ENCODE measurements around the gene METAP1. TPM values are rescaled to one million over a fixed set of nuclear protein-coding genes. Genes with fewer than 3 reads are reported as not detected.

Gene METAP1
- polyA plus RNA-seq, 3 donors, result 15.9 to 21.7 (median 20.6) TPM

DNA sequence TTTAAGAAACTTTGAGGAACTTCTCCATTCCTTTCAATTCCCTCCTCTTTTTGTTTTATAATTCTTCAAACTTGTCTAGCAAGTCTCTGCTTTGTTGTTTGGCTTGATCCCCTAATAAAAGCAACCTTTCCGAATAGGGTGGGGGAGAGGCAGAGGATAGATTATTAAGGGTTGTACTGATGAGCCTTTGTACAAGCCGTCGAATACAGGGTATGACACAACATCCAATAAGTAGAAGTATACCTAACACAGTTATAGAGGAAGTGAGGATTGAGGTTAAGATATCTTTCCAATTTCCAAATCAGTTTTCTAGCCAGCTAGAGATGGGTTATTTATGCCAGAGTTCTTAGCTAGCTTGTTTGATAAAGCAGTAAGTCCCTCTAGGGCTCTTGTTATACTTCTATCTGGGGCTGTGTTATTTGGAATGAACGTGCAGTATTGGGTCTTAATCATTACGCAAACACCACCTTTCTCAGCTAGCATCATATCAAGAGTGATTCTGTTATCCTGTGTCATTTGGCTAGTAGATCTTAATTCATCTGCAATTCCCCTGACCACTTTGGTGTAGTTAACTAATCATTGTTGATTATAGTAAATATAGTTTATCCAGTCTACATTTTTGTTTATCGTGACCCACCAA lies 18.5 kb downstream of the METAP1 start:
- no CpG with 5 or more reads among the region's 6 CpGs for WGBS (ENCODE audit: insufficient coverage)
- no peak overlapping the region for H3K27ac ChIP-seq (ENCODE audit: low read depth in 1 of 2, low read length in 2 of 2)
- no peak overlapping the region for H3K4me2 ChIP-seq (replicated peaks; ENCODE audit: extremely low read depth, low read length, poor library complexity, severe bottlenecking)
- Mint-ChIP-seq H3K4me3 (no peak overlapping the region), H3K4me1 (peaks cover 13% of the 10 kb centered on the region), H3K36me3 (peaks cover 21 to 39% of the 10 kb centered on the region in 2 donors), H3K27ac (peak overlapping the region in 1 of 7 donors; percentile 69), H3K9me3 (peaks cover 17 to 45% (median 31%) of the 10 kb centered on the region in 7 donors), H3K27me3 (ENCODE audit: low read depth in 3 of 3) (no peaks in the 10 kb centered on the region)
- no peak overlapping the region for H2AFZ ChIP-seq (ENCODE audit: insufficient read depth, low read depth, low read length, poor library complexity, severe bottlenecking)
- TF ChIP-seq, protein P1, sequence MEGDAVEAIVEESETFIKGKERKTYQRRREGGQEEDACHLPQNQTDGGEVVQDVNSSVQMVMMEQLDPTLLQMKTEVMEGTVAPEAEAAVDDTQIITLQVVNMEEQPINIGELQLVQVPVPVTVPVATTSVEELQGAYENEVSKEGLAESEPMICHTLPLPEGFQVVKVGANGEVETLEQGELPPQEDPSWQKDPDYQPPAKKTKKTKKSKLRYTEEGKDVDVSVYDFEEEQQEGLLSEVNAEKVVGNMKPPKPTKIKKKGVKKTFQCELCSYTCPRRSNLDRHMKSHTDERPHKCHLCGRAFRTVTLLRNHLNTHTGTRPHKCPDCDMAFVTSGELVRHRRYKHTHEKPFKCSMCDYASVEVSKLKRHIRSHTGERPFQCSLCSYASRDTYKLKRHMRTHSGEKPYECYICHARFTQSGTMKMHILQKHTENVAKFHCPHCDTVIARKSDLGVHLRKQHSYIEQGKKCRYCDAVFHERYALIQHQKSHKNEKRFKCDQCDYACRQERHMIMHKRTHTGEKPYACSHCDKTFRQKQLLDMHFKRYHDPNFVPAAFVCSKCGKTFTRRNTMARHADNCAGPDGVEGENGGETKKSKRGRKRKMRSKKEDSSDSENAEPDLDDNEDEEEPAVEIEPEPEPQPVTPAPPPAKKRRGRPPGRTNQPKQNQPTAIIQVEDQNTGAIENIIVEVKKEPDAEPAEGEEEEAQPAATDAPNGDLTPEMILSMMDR (IDR thresholded peaks at IDR 0.05), result no peak
- no peak for DNase-seq
- H3K9me3 ChIP-seq (replicated peaks in 1 of 2; ENCODE audit: control insufficient read depth in 1 of 2, insufficient read depth in 1 of 2, low read length in 2 of 2), result peaks cover 10 to 24% of the 10 kb centered on the region in 2 donors
- no peak overlapping the region for H3K9ac ChIP-seq (ENCODE audit: insufficient read depth, low read length, poor library complexity, severe bottlenecking)
- H3K4me1 ChIP-seq (ENCODE audit: control insufficient read depth in 1 of 2, insufficient read depth in 2 of 2, low read length in 2 of 2), result no peaks in the 10 kb centered on the region
- no peak overlapping the region for H3K4me3 ChIP-seq (replicated peaks in 1 of 3; ENCODE audit: low read depth in 2 of 3, low read length in 3 of 3)
- no peaks in the 10 kb centered on the region for H3K27me3 ChIP-seq (ENCODE audit: control insufficient read depth in 2 of 2, insufficient read depth in 2 of 2, low read length in 2 of 2)
- peaks cover 0 to 11% of the 10 kb centered on the region in 2 donors for H3K36me3 ChIP-seq (replicated peaks in 1 of 2; ENCODE audit: control insufficient read depth in 1 of 2, insufficient read depth in 2 of 2, low read length in 2 of 2)
- peaks cover 95% of the 10 kb centered on the region for H3K79me2 ChIP-seq (ENCODE audit: insufficient read depth, low read length)
- peaks cover 14% of the 10 kb centered on the region for H4K20me1 ChIP-seq (ENCODE audit: insufficient read depth, low read length)
- intact Hi-C loops (cut with micrococcal nuclease), result no loop called here

DNA sequence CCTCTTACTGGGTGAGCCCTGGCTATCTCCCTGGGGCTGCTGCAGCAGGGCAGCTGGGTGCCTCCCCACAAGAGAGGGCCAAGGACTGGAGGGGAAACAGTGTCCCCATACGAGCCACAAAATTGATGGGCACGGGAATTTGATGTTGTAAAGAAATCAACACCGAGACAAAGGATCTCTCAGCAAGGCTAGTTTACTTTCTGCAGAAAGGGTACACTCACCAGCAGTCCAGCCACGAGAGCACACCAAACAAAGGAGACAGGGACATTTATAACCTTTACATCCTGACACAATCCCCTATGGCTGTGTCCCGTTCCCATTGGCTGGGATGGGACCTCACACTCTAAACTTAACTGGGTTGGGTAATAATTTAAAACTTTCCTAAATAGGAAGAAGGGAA lies 25.9 kb downstream of the METAP1 start:
- no peak overlapping the region for H3K4me2 ChIP-seq (replicated peaks; ENCODE audit: extremely low read depth, low read length, poor library complexity, severe bottlenecking)
- H3K4me1 ChIP-seq (ENCODE audit: control insufficient read depth in 1 of 2, insufficient read depth in 2 of 2, low read length in 2 of 2), result no peaks in the 10 kb centered on the region
- DNase-seq, result no peak
- no peak overlapping the region for H3K27ac ChIP-seq (ENCODE audit: low read depth in 1 of 2, low read length in 2 of 2)
- TF ChIP-seq, protein P1 (IDR thresholded peaks at IDR 0.05), result no peak
- intact Hi-C loops (cut with micrococcal nuclease), result no loop called here
- peaks cover 84% of the 10 kb centered on the region for H3K79me2 ChIP-seq (ENCODE audit: insufficient read depth, low read length)
- peaks cover 32% of the 10 kb centered on the region for H4K20me1 ChIP-seq (ENCODE audit: insufficient read depth, low read length)
- peaks cover 26 to 41% (median 31%) of the 10 kb centered on the region in 7 donors for H3K9me3 Mint-ChIP-seq
- WGBS (ENCODE audit: insufficient coverage), result 100% methylated on average over 1 of the region's 5 CpGs
- peak overlapping the region in 1 of 7 donors; percentile 53 for H3K27ac Mint-ChIP-seq
- H3K4me1 Mint-ChIP-seq, result peaks cover 24% of the 10 kb centered on the region
- H3K4me3 ChIP-seq (replicated peaks in 1 of 3; ENCODE audit: low read depth in 2 of 3, low read length in 3 of 3), result no peak overlapping the region
- H3K27me3 ChIP-seq (ENCODE audit: control insufficient read depth in 2 of 2, insufficient read depth in 2 of 2, low read length in 2 of 2), result no peaks in the 10 kb centered on the region
- H3K9me3 ChIP-seq (replicated peaks in 1 of 2; ENCODE audit: control insufficient read depth in 1 of 2, insufficient read depth in 1 of 2, low read length in 2 of 2), result peaks cover 28 to 38% of the 10 kb centered on the region in 2 donors
- H3K36me3 ChIP-seq (replicated peaks in 1 of 2; ENCODE audit: control insufficient read depth in 1 of 2, insufficient read depth in 2 of 2, low read length in 2 of 2), result peaks cover 0 to 36% of the 10 kb centered on the region in 2 donors
- no peak overlapping the region for H2AFZ ChIP-seq (ENCODE audit: insufficient read depth, low read depth, low read length, poor library complexity, severe bottlenecking)
- peaks cover 16 to 31% of the 10 kb centered on the region in 2 donors for H3K36me3 Mint-ChIP-seq
- H3K4me3 Mint-ChIP-seq, result no peak overlapping the region
- no peak overlapping the region for H3K9ac ChIP-seq (ENCODE audit: insufficient read depth, low read length, poor library complexity, severe bottlenecking)
- H3K27me3 Mint-ChIP-seq (ENCODE audit: low read depth in 3 of 3), result peaks cover 0 to 2% (median 0%) of the 10 kb centered on the region in 3 donors

Measured in CD14-positive monocyte (primary cell).